ENCODE data around the gene C5orf58.

Gene C5orf58

GRCh38 chr5:170262061-170263045 lies 29.6 kb downstream of the C5orf58 start:
- no peak for DNase-seq (ENCODE audit: extremely low read depth, low read depth)
- no peak for TF ChIP-seq CTCF (IDR thresholded peaks at IDR 0.05; ENCODE audit: low read depth, low read length, missing control alignments)
- H3K4me3 ChIP-seq (replicated peaks; ENCODE audit: low read depth, low read length), result no peak overlapping the region

GRCh38 chr5:170263906-170264305 lies 31.1 kb downstream of the C5orf58 start:
- H3K4me3 ChIP-seq (replicated peaks; ENCODE audit: low read depth, low read length), result no peak overlapping the region
- TF ChIP-seq CTCF (IDR thresholded peaks at IDR 0.05; ENCODE audit: low read depth, low read length, missing control alignments), result no peak
- DNase-seq (ENCODE audit: extremely low read depth, low read depth), result no peak

- no peak for DNase-seq (ENCODE audit: extremely low read depth, low read depth)
- H3K4me3 ChIP-seq (replicated peaks; ENCODE audit: low read depth, low read length), result no peak overlapping the region
- no peak for TF ChIP-seq CTCF (IDR thresholded peaks at IDR 0.05; ENCODE audit: low read depth, low read length, missing control alignments)
These were observed 32.7 kb downstream of the C5orf58 start for GRCh38 chr5:170265522-170265921.

- H3K4me3 ChIP-seq (replicated peaks; ENCODE audit: low read depth, low read length), result no peak overlapping the region
- no peak for DNase-seq (ENCODE audit: extremely low read depth, low read depth)
- TF ChIP-seq CTCF (IDR thresholded peaks at IDR 0.05; ENCODE audit: low read depth, low read length, missing control alignments), result no peak
These were observed 34.0 kb downstream of the C5orf58 start for GRCh38 chr5:170266570-170267381.

GRCh38 chr5:170267431-170268152 lies 34.8 kb downstream of the C5orf58 start:
- TF ChIP-seq CTCF (IDR thresholded peaks at IDR 0.05; ENCODE audit: low read depth, low read length, missing control alignments), result peak; percentile 87
- H3K4me3 ChIP-seq (replicated peaks; ENCODE audit: low read depth, low read length), result no peak overlapping the region

GRCh38 chr5:170268153-170268689 lies 35.4 kb downstream of the C5orf58 start:
- no peak for TF ChIP-seq CTCF (IDR thresholded peaks at IDR 0.05; ENCODE audit: low read depth, low read length, missing control alignments)
- H3K4me3 ChIP-seq (replicated peaks; ENCODE audit: low read depth, low read length), result no peak overlapping the region

More at GRCh38 chr5:170267431-170268152, 34.8 kb downstream of the C5orf58 start:
- DNase-seq (ENCODE audit: extremely low read depth, low read depth), result peak; percentile 25

More at GRCh38 chr5:170268153-170268689, 35.4 kb downstream of the C5orf58 start:
- no peak for DNase-seq (ENCODE audit: extremely low read depth, low read depth)

All from HFF-Myc (cell line).